ENCODE data around the gene ZAR1L.

The ZAR1L gene

GRCh38 chr13:32305646-32306045 is 9.5 kb downstream of the ZAR1L start:
- no peak for DNase-seq (ENCODE audit: low read depth, low spot score)
- no peak overlapping the region for H3K27ac ChIP-seq

- H3K27ac ChIP-seq = no peak overlapping the region
- no peak for DNase-seq (ENCODE audit: low read depth, low spot score)
Observed at GRCh38 chr13:32302461-32302860, 12.7 kb downstream of the ZAR1L start.

DNA sequence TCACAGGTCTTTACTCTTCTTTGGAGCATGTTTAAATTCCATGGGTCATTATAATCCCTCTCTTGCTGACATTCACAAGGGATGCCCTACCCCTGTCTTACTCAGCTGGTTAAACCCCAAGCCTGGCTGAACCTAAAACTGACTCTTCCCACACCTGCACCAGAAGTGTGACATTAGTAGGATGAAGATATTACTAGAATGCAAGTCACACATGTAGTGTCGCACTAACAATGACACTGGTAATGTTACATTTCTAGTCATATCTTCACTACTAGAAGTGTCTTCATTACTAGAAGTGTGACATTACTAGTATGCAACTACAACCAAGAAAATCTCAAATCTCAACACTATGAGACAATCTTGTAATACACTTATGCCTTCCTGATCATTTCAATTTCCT is 14.2 kb downstream of the ZAR1L start:
- DNase-seq (ENCODE audit: low read depth, low spot score) = no peak

GRCh38 chr13:32300406-32300805 is 14.8 kb downstream of the ZAR1L start:
- no peak for DNase-seq (ENCODE audit: low read depth, low spot score)
- no peak overlapping the region for H3K27ac ChIP-seq

More for the DNA sequence above, 14.2 kb downstream of the ZAR1L start:
- H3K27ac ChIP-seq = no peak overlapping the region

GRCh38 chr13:32299893-32300292 is 15.3 kb downstream of the ZAR1L start:
- no peak for DNase-seq (ENCODE audit: low read depth, low spot score)
- no peak overlapping the region for H3K27ac ChIP-seq

DNA sequence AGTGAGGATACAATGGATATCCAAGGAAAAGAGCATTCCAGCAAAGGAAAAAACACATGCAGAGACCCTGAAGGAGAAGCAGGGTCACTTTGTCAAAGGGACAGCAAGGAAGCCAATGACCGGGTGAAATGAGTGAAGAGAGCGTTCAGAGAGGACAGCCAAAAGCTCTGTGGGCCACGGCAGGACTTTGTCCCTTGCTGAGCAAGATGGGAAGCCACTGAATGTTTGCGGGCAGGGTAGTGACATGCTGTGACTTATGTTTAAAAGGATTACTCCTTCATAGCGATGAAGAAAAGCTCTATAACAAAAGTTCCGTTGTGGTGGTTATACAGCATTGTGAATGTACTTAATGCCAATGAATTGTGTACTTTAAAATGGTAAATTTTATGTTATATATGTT is 16.5 kb downstream of the ZAR1L start:
- no peak overlapping the region for H3K27ac ChIP-seq
- DNase-seq (ENCODE audit: low read depth, low spot score) = no peak

DNA sequence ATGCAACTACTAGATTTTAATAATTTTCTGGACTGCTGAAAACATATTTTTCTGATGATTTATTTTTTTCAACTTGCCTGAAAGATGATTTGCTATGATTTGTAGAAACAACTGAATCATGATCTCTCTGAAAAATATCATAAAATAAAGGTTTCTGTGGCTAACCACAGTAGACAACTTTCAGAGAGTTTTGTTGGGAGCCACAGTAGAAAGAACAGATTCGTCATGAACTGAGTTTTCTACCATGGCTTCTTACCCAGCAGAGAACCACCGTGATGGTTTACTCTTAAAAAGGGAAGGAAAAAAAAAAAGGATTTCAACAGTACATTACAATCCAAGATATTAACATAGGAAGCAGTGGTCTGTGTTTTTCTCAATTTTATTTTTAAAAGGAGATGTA is 18.0 kb downstream of the ZAR1L start:
- DNase-seq (ENCODE audit: low read depth, low spot score) = no peak
- no peak overlapping the region for H3K27ac ChIP-seq

GRCh38 chr13:32285633-32285965 is 29.6 kb downstream of the ZAR1L start:
- no peak for DNase-seq (ENCODE audit: low read depth, low spot score)
- no peak overlapping the region for H3K27ac ChIP-seq

- DNase-seq (ENCODE audit: low read depth, low spot score) = no peak
- no peak overlapping the region for H3K27ac ChIP-seq
Observed at GRCh38 chr13:32284927-32285632, 30.1 kb downstream of the ZAR1L start.

GRCh38 chr13:32282096-32282711 is 33.0 kb downstream of the ZAR1L start:
- DNase-seq (ENCODE audit: low read depth, low spot score) = no peak
- no peak overlapping the region for H3K27ac ChIP-seq

- H3K27ac ChIP-seq = no peak overlapping the region
- no peak for DNase-seq (ENCODE audit: low read depth, low spot score)
Observed at GRCh38 chr13:32281096-32281495, 34.1 kb downstream of the ZAR1L start.

DNA sequence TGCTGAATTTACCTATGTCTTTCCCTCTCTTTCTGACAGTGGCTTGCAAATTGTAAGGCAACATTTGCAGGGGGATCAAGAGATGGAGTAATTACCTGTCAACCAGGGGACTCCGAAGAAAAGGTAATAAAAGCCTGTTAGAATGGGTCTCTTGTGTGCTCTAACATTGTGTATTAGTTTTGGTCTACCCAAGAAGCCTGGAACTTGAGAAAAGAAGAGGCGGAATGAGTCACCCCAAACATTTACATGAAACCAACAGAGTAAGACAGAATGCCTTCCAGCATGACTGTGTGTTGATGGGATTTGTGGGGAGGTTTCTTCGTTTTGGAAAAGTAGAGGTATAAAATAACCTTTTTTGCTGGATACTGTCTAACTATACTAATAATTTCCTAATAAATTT is 36.7 kb downstream of the ZAR1L start:
- no peak for DNase-seq (ENCODE audit: low read depth, low spot score)
- H3K27ac ChIP-seq = no peak overlapping the region

DNA sequence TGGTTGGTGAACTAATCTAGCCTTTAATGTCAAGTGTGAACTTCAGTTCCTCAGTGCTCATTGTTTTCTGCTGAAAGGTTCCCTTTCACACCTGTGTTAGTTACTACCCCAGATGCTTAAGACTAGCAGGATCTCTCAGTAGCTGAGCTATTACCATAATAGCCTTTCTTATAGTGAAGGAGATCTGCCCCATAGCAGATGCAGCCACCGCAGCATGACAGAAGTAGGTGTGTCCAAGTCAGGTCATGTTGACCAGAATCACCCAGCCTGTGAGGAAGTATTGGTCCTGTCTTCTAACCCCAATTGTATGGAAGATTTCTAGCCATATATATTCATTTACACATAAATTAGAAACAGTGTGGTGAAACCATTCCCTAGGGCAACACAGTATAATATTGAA is 37.3 kb downstream of the ZAR1L start:
- no peak overlapping the region for H3K27ac ChIP-seq
- DNase-seq (ENCODE audit: low read depth, low spot score) = no peak

DNA sequence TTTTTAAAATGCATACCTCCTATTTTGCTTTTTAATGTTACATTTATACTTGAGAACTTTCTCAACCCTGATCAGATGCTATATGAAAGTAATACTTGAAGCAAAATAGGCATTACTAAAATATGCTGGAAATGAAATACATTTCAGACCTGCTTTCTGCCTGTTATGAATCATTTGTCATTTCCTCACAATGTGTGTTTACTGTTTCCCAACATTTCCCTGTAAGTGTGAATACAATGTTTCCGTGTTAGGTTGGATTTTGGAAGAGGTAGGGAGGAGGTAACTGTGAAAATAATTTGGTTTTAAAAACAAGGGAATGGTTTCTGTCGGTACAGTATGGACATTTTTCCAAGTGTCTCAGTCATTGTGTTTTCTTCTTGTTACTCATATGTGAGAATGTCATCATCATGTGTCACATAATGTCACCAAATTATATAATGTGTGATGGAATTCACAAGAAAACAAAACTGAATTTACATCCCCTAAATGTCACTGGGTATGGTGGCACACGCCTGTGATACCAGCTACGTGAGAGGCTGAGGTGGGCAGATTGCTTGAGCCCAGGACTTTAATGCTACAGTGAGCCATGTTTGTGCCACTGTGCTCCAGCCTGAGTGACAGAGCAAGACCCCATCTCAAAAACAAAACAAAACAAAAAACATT is 43.0 kb downstream of the ZAR1L start:
- no peak overlapping the region for H3K27ac ChIP-seq
- DNase-seq (ENCODE audit: low read depth, low spot score) = no peak

DNA sequence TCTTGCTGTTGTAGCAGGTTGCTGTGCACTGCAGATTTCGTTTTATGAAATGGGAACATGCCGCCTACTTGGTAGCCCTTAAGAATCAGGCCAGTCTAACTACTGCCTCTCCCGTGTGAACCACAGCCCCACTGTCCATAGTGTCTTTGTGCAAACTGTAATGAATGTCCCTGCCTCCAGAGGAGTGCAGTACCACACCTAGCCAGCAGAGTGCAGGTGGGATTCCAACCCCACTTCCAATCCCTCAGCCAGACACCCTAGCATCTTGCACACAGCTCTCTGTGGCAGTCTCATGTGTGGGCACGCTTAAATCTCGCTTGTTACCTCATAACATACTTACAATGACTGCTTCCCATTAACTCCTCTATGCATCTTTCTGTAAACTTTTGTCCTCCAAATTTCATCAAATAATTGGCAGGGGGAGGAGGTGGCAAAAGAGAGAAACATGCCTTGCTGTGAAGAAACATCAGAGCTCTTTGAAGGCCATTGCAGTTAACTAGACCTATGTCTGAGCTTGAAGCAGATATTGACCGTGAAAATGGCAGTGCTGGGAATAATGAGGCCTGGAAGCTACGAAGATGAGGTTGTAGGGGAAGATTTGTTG is 47.2 kb downstream of the ZAR1L start:
- no peak for DNase-seq (ENCODE audit: low read depth, low spot score)
- no peak overlapping the region for H3K27ac ChIP-seq

- DNase-seq (ENCODE audit: low read depth, low spot score) = no peak
- H3K27ac ChIP-seq = no peak overlapping the region
Observed at GRCh38 chr13:32266130-32266529, 49.0 kb downstream of the ZAR1L start.

DNA sequence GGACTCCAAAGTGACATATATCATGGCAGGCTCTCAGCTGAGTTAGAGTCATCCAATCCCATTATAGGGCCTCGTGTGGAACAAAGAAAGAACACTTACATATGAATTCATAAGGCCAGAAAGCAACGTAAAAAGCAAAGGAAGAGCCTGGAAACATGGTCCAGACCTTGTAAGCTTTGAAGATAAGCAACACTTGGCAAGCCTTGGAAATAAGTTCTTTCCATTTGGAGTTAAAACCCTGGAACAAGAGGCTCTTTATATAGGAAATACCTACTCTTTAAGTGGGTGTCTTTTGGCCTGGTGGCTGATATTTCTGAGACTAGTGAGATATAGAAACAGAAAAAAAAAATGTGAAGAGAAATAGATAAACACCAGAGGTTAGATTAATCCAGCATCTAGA is 49.4 kb downstream of the ZAR1L start:
- no peak for DNase-seq (ENCODE audit: low read depth, low spot score)
- H3K27ac ChIP-seq = no peak overlapping the region

DNA sequence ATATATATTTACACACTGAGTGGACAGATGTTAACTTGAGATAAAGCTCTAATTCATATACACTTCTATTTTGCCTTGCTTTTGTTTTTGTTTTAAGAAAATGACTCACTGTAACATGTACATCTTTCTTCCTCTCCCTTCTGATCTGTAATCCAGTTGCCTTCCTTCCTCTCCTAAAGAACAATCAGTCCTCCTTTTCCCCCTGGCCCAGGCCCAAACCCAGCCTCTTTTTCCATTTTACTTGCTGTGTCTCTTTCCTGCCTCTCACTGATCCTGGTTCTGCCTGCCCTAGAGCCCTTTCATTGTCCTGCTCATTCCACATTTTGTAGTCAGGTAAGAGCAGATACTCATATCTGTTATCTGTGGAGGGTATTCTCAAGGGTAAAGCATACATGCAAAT is 50.8 kb downstream of the ZAR1L start:
- H3K27ac ChIP-seq = no peak overlapping the region
- no peak for DNase-seq (ENCODE audit: low read depth, low spot score)

GRCh38 chr13:32262619-32263018 is 52.5 kb downstream of the ZAR1L start:
- no peak for DNase-seq (ENCODE audit: low read depth, low spot score)
- H3K27ac ChIP-seq = no peak overlapping the region

DNA sequence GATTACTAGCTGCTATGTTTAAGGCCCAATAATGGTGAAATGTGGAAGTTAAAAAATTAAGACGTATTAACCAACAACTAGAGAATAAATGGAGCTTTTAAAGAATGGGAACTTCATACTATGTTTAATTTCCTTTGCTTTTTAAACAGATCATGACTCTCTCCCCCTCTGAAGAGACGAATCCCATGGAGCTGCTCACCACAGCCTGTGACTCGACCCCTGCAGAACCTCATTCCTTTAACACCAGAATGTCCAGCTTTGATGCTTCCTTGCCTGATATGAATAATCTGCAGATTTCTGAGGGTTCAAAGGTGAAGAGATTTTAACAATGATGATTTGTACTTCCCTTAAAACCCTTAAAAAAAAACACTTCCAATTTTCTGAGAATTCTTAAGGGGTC is 53.0 kb downstream of the ZAR1L start:
- no peak overlapping the region for H3K27ac ChIP-seq
- DNase-seq (ENCODE audit: low read depth, low spot score) = no peak

DNA sequence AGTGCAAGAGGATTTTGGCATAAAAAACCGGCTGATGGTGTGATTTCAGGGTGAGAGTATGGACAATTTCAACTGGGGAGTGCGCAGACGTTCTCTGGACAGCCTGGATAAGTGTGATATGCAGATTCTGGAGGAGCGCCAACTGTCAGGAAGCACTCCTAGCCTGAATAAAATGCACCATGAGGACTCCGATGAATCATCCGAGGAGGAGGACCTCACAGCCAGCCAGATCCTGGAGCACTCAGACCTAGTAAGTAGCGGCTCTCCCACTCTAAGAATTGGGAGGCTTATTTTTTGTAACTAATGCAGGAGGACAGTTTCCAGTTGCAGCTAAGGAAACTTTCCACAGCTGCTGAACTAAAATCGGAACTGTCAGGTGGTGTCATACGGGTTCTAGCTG is 53.6 kb downstream of the ZAR1L start:
- DNase-seq (ENCODE audit: low read depth, low spot score) = no peak
- H3K27ac ChIP-seq = no peak overlapping the region

All from epithelial cell of prostate (primary cell).